Liver (tissue), 9 donors: Measurements from ENCODE around the gene THRA. TPM values are rescaled to one million over a fixed set of nuclear protein-coding genes. Genes with fewer than 3 reads are reported as not detected.

Experiments used
- DNase-seq: peaks from one replicate; pipeline ENCODE4 v3.0.0-alpha.2; 2017; ENCODE audit warnings: low spot score
- H3K27ac ChIP-seq, 2 donors: one replicate each; pipeline ENCODE4 v1.7.0; 2013; ENCODE audit warnings: inconsistent platforms in 2 of 2, low read length in 2 of 2, control low read depth in 1 of 2, low read depth in 1 of 2, mild to moderate bottlenecking in 1 of 2
- H3K27me3 ChIP-seq, 4 donors: one replicate each; pipeline versions ENCODE4 v1.6.1 to v1.7.0; 2013; ENCODE audit warnings: low read length in 3 of 4, inconsistent platforms in 1 of 4, mild to moderate bottlenecking in 1 of 4, moderate library complexity in 1 of 4; ENCODE audit not compliant: control insufficient read depth in 4 of 4, insufficient read depth in 4 of 4
- H3K36me3 ChIP-seq, 4 donors: one replicate each; pipeline versions ENCODE4 v1.6.1 to v1.7.0; 2013; ENCODE audit warnings: low read length in 3 of 4, mild to moderate bottlenecking in 3 of 4, low read depth in 1 of 4, moderate library complexity in 1 of 4; ENCODE audit not compliant: control insufficient read depth in 4 of 4, insufficient read depth in 3 of 4
- H3K4me1 ChIP-seq, 4 donors: one replicate each; pipeline versions ENCODE4 v1.6.1 to v1.7.0; 2013; ENCODE audit warnings: low read length in 3 of 4, mild to moderate bottlenecking in 3 of 4, moderate library complexity in 1 of 4; ENCODE audit not compliant: control insufficient read depth in 4 of 4, insufficient read depth in 4 of 4
- H3K4me3 ChIP-seq, 3 donors: one replicate each; pipeline versions ENCODE4 v1.6.1 to v1.7.0; 2013; ENCODE audit warnings: low read length in 3 of 3, control low read depth in 1 of 3, low read depth in 1 of 3, mild to moderate bottlenecking in 1 of 3
- H3K9ac ChIP-seq, 2 donors: one replicate each; pipeline ENCODE4 v1.7.0; 2013; ENCODE audit warnings: low read length in 2 of 2, mild to moderate bottlenecking in 2 of 2, moderate library complexity in 2 of 2, control low read depth in 1 of 2, low read depth in 1 of 2
- H3K9me3 ChIP-seq, 4 donors: one replicate each; pipeline versions ENCODE4 v1.6.1 to v1.7.0; 2013; ENCODE audit warnings: low read length in 3 of 4; ENCODE audit not compliant: control insufficient read depth in 4 of 4
- ATF3 ChIP-seq: IDR thresholded peaks from 2 replicates; pipeline ENCODE4 v1.6.1; 2016; ENCODE audit warnings: antibody characterized with exemption
- EGR1 ChIP-seq, 2 donors: IDR thresholded peaks; 2 replicates each; pipeline ENCODE4 v1.6.1; 2016 to 2018; ENCODE audit warnings: antibody characterized with exemption in 2 of 2, low read depth in 2 of 2
- FOXA1 ChIP-seq: IDR thresholded peaks from 2 replicates; pipeline ENCODE4 v1.6.1; 2016; ENCODE audit warnings: antibody characterized with exemption
- FOXA2 ChIP-seq: IDR thresholded peaks from 2 replicates; pipeline ENCODE4 v1.6.1; 2016; ENCODE audit warnings: antibody characterized with exemption
- GABPA ChIP-seq, 2 donors: IDR thresholded peaks in 1 of 2; conservative IDR thresholded peaks in 1 of 2; 2 replicates each; pipeline ENCODE4 v1.6.1; 2016; ENCODE audit warnings: antibody characterized with exemption in 2 of 2, mild to moderate bottlenecking in 1 of 2, moderate library complexity in 1 of 2
- HNF4A ChIP-seq, 2 donors: conservative IDR thresholded peaks; 2 replicates each; pipeline ENCODE4 v1.6.1; 2016; ENCODE audit warnings: antibody characterized with exemption in 2 of 2, mild to moderate bottlenecking in 2 of 2
- HNF4G ChIP-seq: IDR thresholded peaks from 2 replicates; pipeline ENCODE4 v1.6.1; 2016; ENCODE audit warnings: antibody characterized with exemption
- JUND ChIP-seq, 2 donors: IDR thresholded peaks; 2 replicates each; pipeline ENCODE4 v1.6.1; 2016; ENCODE audit warnings: antibody characterized with exemption in 2 of 2
- MAX ChIP-seq: IDR thresholded peaks from 2 replicates; pipeline ENCODE4 v1.6.1; 2016; ENCODE audit warnings: antibody characterized with exemption
- NR2F2 ChIP-seq: IDR thresholded peaks from 2 replicates; pipeline ENCODE4 v1.6.1; 2016; ENCODE audit warnings: antibody characterized with exemption
- RAD21 ChIP-seq, 2 donors: IDR thresholded peaks; 2 replicates each; pipeline ENCODE4 v1.6.1; 2016; ENCODE audit warnings: antibody characterized with exemption in 2 of 2, mild to moderate bottlenecking in 2 of 2
- RXRA ChIP-seq, 2 donors: IDR thresholded peaks; 2 replicates each; pipeline ENCODE4 v1.6.1; 2017 to 2018; ENCODE audit warnings: antibody characterized with exemption in 2 of 2, mild to moderate bottlenecking in 1 of 2
- SP1 ChIP-seq: IDR thresholded peaks from 2 replicates; pipeline ENCODE4 v1.6.1; 2018; ENCODE audit warnings: antibody characterized with exemption, mild to moderate bottlenecking
- TAF1 ChIP-seq: conservative IDR thresholded peaks from 2 replicates; pipeline ENCODE4 v1.6.1; 2016; ENCODE audit warnings: antibody characterized with exemption, mild to moderate bottlenecking
- YY1 ChIP-seq: IDR thresholded peaks from 2 replicates; pipeline ENCODE4 v1.6.1; 2016; ENCODE audit warnings: antibody characterized with exemption, mild to moderate bottlenecking
- ZBTB33 ChIP-seq: IDR thresholded peaks from 2 replicates; pipeline ENCODE4 v1.6.1; 2016; ENCODE audit warnings: antibody characterized with exemption
- WGBS: extraction: QIAGEN DNeasy Blood & Tissue Kit; methylation state at CpG from one replicate; pipeline ENCODE4 v1.1.7; 2013; 5-methylcytosine and 5-hydroxymethylcytosine counted together
- polyA plus RNA-seq, 2 donors: library from polyadenylated mRNA; stranded (reverse) in 1 of 2; unstranded in 1 of 2; fragments of 200-250 nt in 1 of 2; fragments of >200 nt in 1 of 2; fragmentation: Nextera tagmentation in 1 of 2; extraction: Ambion mirVana in 1 of 2; gene quantifications; one replicate each; pipeline versions ENCODE4 v1.2.1 to v1.2.3, GENCODE V29; 2013 to 2015
- total RNA-seq, 2 donors: library from RNA; depleted of rRNA; stranded (reverse); fragments of >200 nt; gene quantifications; one replicate each; pipeline ENCODE4 v1.2.3, GENCODE V29; 2014
- TF ChIP-seq, protein P1 (sequence below): IDR thresholded peaks from 2 replicates; pipeline ENCODE4 v1.6.1; 2016; ENCODE audit warnings: antibody characterized with exemption, mild to moderate bottlenecking
- TF ChIP-seq, protein P2 (sequence below): fragments of 150-350 bp; IDR thresholded peaks from 2 replicates; pipeline ENCODE4 v1.5.1; 2017; ENCODE audit warnings: improper control_type of control experiment, low read depth, low read length; ENCODE audit not compliant: missing input control
- donor health status: healthy.
- donor health status: healthy.
- donor health status: healthy.
- donor health status: healthy.
- donor health status: healthy.

The THRA gene
- total and polyA plus RNA-seq, 4 donors = 3.2 to 10.3 (median 7.4) TPM

- no peak for TF ChIP-seq JUND (IDR thresholded peaks at IDR 0.05)
- TF ChIP-seq GABPA (IDR thresholded peaks at IDR 0.05 in 1 of 2, conservative IDR thresholded peaks at IDR 0.05 in 1 of 2) = no peak
- TF ChIP-seq, protein P1, sequence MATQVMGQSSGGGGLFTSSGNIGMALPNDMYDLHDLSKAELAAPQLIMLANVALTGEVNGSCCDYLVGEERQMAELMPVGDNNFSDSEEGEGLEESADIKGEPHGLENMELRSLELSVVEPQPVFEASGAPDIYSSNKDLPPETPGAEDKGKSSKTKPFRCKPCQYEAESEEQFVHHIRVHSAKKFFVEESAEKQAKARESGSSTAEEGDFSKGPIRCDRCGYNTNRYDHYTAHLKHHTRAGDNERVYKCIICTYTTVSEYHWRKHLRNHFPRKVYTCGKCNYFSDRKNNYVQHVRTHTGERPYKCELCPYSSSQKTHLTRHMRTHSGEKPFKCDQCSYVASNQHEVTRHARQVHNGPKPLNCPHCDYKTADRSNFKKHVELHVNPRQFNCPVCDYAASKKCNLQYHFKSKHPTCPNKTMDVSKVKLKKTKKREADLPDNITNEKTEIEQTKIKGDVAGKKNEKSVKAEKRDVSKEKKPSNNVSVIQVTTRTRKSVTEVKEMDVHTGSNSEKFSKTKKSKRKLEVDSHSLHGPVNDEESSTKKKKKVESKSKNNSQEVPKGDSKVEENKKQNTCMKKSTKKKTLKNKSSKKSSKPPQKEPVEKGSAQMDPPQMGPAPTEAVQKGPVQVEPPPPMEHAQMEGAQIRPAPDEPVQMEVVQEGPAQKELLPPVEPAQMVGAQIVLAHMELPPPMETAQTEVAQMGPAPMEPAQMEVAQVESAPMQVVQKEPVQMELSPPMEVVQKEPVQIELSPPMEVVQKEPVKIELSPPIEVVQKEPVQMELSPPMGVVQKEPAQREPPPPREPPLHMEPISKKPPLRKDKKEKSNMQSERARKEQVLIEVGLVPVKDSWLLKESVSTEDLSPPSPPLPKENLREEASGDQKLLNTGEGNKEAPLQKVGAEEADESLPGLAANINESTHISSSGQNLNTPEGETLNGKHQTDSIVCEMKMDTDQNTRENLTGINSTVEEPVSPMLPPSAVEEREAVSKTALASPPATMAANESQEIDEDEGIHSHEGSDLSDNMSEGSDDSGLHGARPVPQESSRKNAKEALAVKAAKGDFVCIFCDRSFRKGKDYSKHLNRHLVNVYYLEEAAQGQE = no peak
- no peak for TF ChIP-seq EGR1 (IDR thresholded peaks at IDR 0.05; ENCODE audit: low read depth in 2 of 2)
- TF ChIP-seq FOXA2 = no peak
- TF ChIP-seq HNF4A (conservative IDR thresholded peaks at IDR 0.05) = no peak
- TF ChIP-seq NR2F2 = no peak
- no peak for TF ChIP-seq HNF4G
- no peak for TF ChIP-seq MAX
- TF ChIP-seq RXRA (IDR thresholded peaks at IDR 0.05) = no peak
- TF ChIP-seq TAF1 = no peak
- no peak for TF ChIP-seq FOXA1
- no peak for TF ChIP-seq ATF3
- TF ChIP-seq RAD21 (IDR thresholded peaks at IDR 0.05) = no peak
- TF ChIP-seq, protein P2, sequence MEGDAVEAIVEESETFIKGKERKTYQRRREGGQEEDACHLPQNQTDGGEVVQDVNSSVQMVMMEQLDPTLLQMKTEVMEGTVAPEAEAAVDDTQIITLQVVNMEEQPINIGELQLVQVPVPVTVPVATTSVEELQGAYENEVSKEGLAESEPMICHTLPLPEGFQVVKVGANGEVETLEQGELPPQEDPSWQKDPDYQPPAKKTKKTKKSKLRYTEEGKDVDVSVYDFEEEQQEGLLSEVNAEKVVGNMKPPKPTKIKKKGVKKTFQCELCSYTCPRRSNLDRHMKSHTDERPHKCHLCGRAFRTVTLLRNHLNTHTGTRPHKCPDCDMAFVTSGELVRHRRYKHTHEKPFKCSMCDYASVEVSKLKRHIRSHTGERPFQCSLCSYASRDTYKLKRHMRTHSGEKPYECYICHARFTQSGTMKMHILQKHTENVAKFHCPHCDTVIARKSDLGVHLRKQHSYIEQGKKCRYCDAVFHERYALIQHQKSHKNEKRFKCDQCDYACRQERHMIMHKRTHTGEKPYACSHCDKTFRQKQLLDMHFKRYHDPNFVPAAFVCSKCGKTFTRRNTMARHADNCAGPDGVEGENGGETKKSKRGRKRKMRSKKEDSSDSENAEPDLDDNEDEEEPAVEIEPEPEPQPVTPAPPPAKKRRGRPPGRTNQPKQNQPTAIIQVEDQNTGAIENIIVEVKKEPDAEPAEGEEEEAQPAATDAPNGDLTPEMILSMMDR = no peak
- TF ChIP-seq SP1 = no peak
- no peak for TF ChIP-seq YY1
- no peaks in the 10 kb centered on the region for H3K9me3 ChIP-seq
- no peaks in the 10 kb centered on the region for H3K27me3 ChIP-seq
- H3K4me3 ChIP-seq = no peak overlapping the region
- peak overlapping the region; percentile 8 to 57 for H3K9ac ChIP-seq
- DNase-seq = no peak
- no peaks in the 10 kb centered on the region for H3K36me3 ChIP-seq
- 22% methylated on average over 2 of the region's 2 CpGs for WGBS
- peak overlapping the region; percentile 86 to 99 for H3K27ac ChIP-seq
- H3K4me1 ChIP-seq = peaks cover 11 to 79% (median 57%) of the 10 kb centered on the region in 4 donors
These were observed 49.5 kb downstream of the THRA start for GRCh38 chr17:40112191-40112711.

DNA sequence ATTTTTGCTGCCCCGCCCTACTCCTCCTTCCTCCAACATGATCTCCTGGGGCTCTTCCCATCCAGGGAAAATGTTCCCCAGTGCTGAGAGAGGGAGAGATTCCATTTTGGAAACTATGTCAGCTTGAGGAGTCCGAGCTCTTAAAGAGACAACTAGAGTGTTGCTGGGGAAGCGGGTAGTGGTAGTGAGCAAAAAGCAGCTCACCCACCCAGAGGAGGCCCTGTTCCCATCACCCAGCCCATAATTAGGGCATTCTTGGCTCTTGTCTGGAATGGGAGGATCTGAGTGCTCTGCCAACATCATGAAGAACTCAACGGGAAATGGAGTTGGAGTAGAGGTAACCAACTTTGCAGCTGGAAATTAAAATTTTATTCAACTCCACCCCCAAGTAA is 49.9 kb downstream of the THRA start:
- peaks cover 11 to 74% (median 52%) of the 10 kb centered on the region in 4 donors for H3K4me1 ChIP-seq
- H3K9ac ChIP-seq = peak overlapping the region; percentile 8 to 57
- WGBS = 61% methylated on average over 4 of the region's 4 CpGs
- H3K27ac ChIP-seq = peak overlapping the region; percentile 86 to 99
- H3K9me3 ChIP-seq = no peaks in the 10 kb centered on the region
- H3K27me3 ChIP-seq = no peaks in the 10 kb centered on the region
- no peak overlapping the region for H3K4me3 ChIP-seq
- DNase-seq = no peak
- H3K36me3 ChIP-seq = no peaks in the 10 kb centered on the region
- TF ChIP-seq, protein P1 = no peak
- TF ChIP-seq, protein P2 = no peak
- no peak for TF ChIP-seq SP1
- TF ChIP-seq ZBTB33 = no peak
- TF ChIP-seq TAF1 = no peak
- no peak for TF ChIP-seq RAD21 (IDR thresholded peaks at IDR 0.05)
- TF ChIP-seq FOXA2 = no peak
- no peak for TF ChIP-seq EGR1 (IDR thresholded peaks at IDR 0.05; ENCODE audit: low read depth in 2 of 2)
- no peak for TF ChIP-seq FOXA1
- no peak for TF ChIP-seq NR2F2
- TF ChIP-seq GABPA (IDR thresholded peaks at IDR 0.05 in 1 of 2, conservative IDR thresholded peaks at IDR 0.05 in 1 of 2) = no peak
